Measurements from ENCODE around the gene PCDHGA8. TPM values are rescaled to one million over a fixed set of nuclear protein-coding genes. Genes with fewer than 3 reads are reported as not detected.
"Not testable (repeated sequence)": the region's sequence is repeated elsewhere in the genome, so short reads cannot be mapped to it uniquely, and the experiment has no call there.

The PCDHGA8 gene
- total RNA-seq, 6 experiments from 2014 or later = 0.27 to 0.88 (median 0.50) TPM

- ATAC-seq (no peak), DNase-seq (no peak)
- Histone ChIP-seq H3K27me3 (no peaks in the 10 kb centered on the region), H3K4me3 (no peak overlapping the region), H3K9me3 (peaks cover 0 to 22% (median 4%) of the 10 kb centered on the region in 4 donors), H3K4me1 (no peaks in the 10 kb centered on the region), H3K27ac (no peak overlapping the region), H3K36me3 (no peaks in the 10 kb centered on the region)
- intact Hi-C loops (cut with DNase I) = loop anchor here in 1 of 2 donors (10.0 kb wide), 1 partner anchor 151 kb away; no protein-coding TSS in a partner anchor
- WGBS (ENCODE audit: insufficient coverage, low coverage, low lambda C conversion rate, missing lambda C conversion rate) = 27% methylated on average over 17 of the region's 22 CpGs
- no peak for TF ChIP-seq POLR2A (IDR thresholded peaks at IDR 0.05)
- TF ChIP-seq, protein P1, sequence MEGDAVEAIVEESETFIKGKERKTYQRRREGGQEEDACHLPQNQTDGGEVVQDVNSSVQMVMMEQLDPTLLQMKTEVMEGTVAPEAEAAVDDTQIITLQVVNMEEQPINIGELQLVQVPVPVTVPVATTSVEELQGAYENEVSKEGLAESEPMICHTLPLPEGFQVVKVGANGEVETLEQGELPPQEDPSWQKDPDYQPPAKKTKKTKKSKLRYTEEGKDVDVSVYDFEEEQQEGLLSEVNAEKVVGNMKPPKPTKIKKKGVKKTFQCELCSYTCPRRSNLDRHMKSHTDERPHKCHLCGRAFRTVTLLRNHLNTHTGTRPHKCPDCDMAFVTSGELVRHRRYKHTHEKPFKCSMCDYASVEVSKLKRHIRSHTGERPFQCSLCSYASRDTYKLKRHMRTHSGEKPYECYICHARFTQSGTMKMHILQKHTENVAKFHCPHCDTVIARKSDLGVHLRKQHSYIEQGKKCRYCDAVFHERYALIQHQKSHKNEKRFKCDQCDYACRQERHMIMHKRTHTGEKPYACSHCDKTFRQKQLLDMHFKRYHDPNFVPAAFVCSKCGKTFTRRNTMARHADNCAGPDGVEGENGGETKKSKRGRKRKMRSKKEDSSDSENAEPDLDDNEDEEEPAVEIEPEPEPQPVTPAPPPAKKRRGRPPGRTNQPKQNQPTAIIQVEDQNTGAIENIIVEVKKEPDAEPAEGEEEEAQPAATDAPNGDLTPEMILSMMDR (IDR thresholded peaks at IDR 0.05) = no peak
These were observed 11.0 kb downstream of the PCDHGA8 start for GRCh38 chr5:141403387-141403786.

GRCh38 chr5:141407790-141408505, 15.5 kb downstream of the PCDHGA8 start, which contains the start of gene PCDHGB6:
PCDHGB6 (plus strand) TSS chr5:141408021; CDS start chr5:141408203, 182 bp downstream.
- H3K9me3 ChIP-seq = peaks cover 0 to 15% (median 5%) of the 10 kb centered on the region in 4 donors
- not testable (repeated sequence) for H3K27ac ChIP-seq, H3K36me3 ChIP-seq, H3K4me1 ChIP-seq, H3K27me3 ChIP-seq
- DNase-seq (peak; percentile 58 to 68 (median 66)), ATAC-seq (peak; percentile 92 to 98 (median 96))
- peak within 1 kb of the TSS; percentile 14 to 44 (median 25) for H3K4me3 ChIP-seq
- TF ChIP-seq, protein P1 (IDR thresholded peaks at IDR 0.05) = peak; percentile 51 to 62 (median 53)
- WGBS (ENCODE audit: insufficient coverage, low coverage, low lambda C conversion rate, missing lambda C conversion rate) = 9% methylated on average over 24 of the region's 51 CpGs
- intact Hi-C loops (cut with DNase I) = loop anchor here in 1 of 2 donors (10.0 kb wide), 1 partner anchor 147 kb away; no protein-coding TSS in a partner anchor

GRCh38 chr5:141409598-141410306, 17.3 kb downstream of the PCDHGA8 start:
- DNase-seq (peak in 1 of 3 donors; percentile 32), ATAC-seq (no peak)
- intact Hi-C loops (cut with DNase I) = loop anchor here (10.0 kb wide), 2 partner anchors 145 to 165 kb away; partner anchors contain the start of gene PCDHB15 (in 1 of the 2)
- 33% methylated on average over 11 of the region's 64 CpGs for WGBS (ENCODE audit: insufficient coverage, low coverage, low lambda C conversion rate, missing lambda C conversion rate)
- TF ChIP-seq, protein P1 (IDR thresholded peaks at IDR 0.05) = no peak
- no peak for TF ChIP-seq POLR2A (IDR thresholded peaks at IDR 0.05)
- no peaks in the 10 kb centered on the region for H3K27me3 ChIP-seq
- H3K27ac ChIP-seq = no peak overlapping the region
- peaks cover 0 to 6% (median 5%) of the 10 kb centered on the region in 4 donors for H3K9me3 ChIP-seq
- H3K4me3 ChIP-seq = no peak overlapping the region
- H3K36me3 ChIP-seq = no peaks in the 10 kb centered on the region
- H3K4me1 ChIP-seq = no peaks in the 10 kb centered on the region

- H3K27me3 ChIP-seq = no peaks in the 10 kb centered on the region
- intact Hi-C loops (cut with DNase I) = loop anchor here in 1 of 2 donors (10.0 kb wide), 1 partner anchor 167 kb away; the partner anchor contains the start of gene PCDHB15
These were observed 19.1 kb downstream of the PCDHGA8 start for GRCh38 chr5:141411575-141411974.

More at GRCh38 chr5:141411575-141411974, 19.1 kb downstream of the PCDHGA8 start:
- ATAC-seq (no peak), DNase-seq (no peak)
- no peak overlapping the region for H3K27ac ChIP-seq
- H3K4me1 ChIP-seq = no peaks in the 10 kb centered on the region
- TF ChIP-seq, protein P1 (IDR thresholded peaks at IDR 0.05) = no peak
- TF ChIP-seq POLR2A (IDR thresholded peaks at IDR 0.05) = no peak
- WGBS (ENCODE audit: insufficient coverage, low coverage, low lambda C conversion rate, missing lambda C conversion rate) = 70% methylated on average over 3 of the region's 3 CpGs
- H3K9me3 ChIP-seq = peaks cover 0 to 15% (median 5%) of the 10 kb centered on the region in 4 donors
- no peak overlapping the region for H3K4me3 ChIP-seq
- no peaks in the 10 kb centered on the region for H3K36me3 ChIP-seq
